Stimulated activated CD4-positive, alpha-beta T cell treated with anti-CD3 and anti-CD28 coated beads, Interleukin-15, amount 100 ng/mL, for 1 hour (primary cell): Measurements from ENCODE around the gene ARPC1A.
"Not testable (repeated sequence)": the region's sequence is repeated elsewhere in the genome, so short reads cannot be mapped to it uniquely, and the experiment has no call there.

ENCODE experiments used
- DNase-seq, 2 donors: peaks; one replicate each; pipeline ENCODE4 v3.0.0-alpha.2; 2020; ENCODE audit warnings: low read depth in 1 of 2, low spot score in 1 of 2

ARPC1A gene

GRCh38 chr7:99386584-99387238 lies 61.0 kb downstream of the ARPC1A start:
- no peak for DNase-seq

- DNase-seq = not testable (repeated sequence)
Measured at GRCh38 chr7:99387239-99387635, 61.5 kb downstream of the ARPC1A start.

- DNase-seq = no peak
Measured at GRCh38 chr7:99387912-99388311, 62.2 kb downstream of the ARPC1A start.

- DNase-seq = no peak
Measured at GRCh38 chr7:99389772-99390171, 64.1 kb downstream of the ARPC1A start.

- DNase-seq = no peak
Measured at GRCh38 chr7:99390941-99391602, 65.4 kb downstream of the ARPC1A start.

- DNase-seq = no peak
Measured at GRCh38 chr7:99392046-99392445, 66.3 kb downstream of the ARPC1A start.

GRCh38 chr7:99392659-99393354 lies 67.1 kb downstream of the ARPC1A start:
- peak; percentile 59 to 63 for DNase-seq

- DNase-seq = no peak
Measured at GRCh38 chr7:99393355-99394187, 67.9 kb downstream of the ARPC1A start.

GRCh38 chr7:99394188-99394502 lies 68.4 kb downstream of the ARPC1A start:
- DNase-seq = no peak

- DNase-seq = no peak
Measured at GRCh38 chr7:99395616-99396327, 70.1 kb downstream of the ARPC1A start.

GRCh38 chr7:99396418-99397296 lies 71.0 kb downstream of the ARPC1A start:
- no peak for DNase-seq

- no peak for DNase-seq
Measured at GRCh38 chr7:99397297-99397983, 71.7 kb downstream of the ARPC1A start.

GRCh38 chr7:99398891-99399445 lies 73.3 kb downstream of the ARPC1A start:
- no peak for DNase-seq

GRCh38 chr7:99399597-99399996 lies 73.9 kb downstream of the ARPC1A start:
- no peak for DNase-seq

- DNase-seq = no peak
Measured at GRCh38 chr7:99402854-99403253, 77.2 kb downstream of the ARPC1A start.

GRCh38 chr7:99403764-99404163 lies 78.1 kb downstream of the ARPC1A start:
- no peak for DNase-seq

GRCh38 chr7:99404235-99404976 lies 78.7 kb downstream of the ARPC1A start:
- no peak for DNase-seq

- DNase-seq = no peak
Measured at GRCh38 chr7:99404977-99405320, 79.3 kb downstream of the ARPC1A start.

GRCh38 chr7:99406557-99406956 lies 80.9 kb downstream of the ARPC1A start:
- no peak for DNase-seq
